Stimulated activated CD4-positive, alpha-beta T cell treated with anti-CD3 and anti-CD28 coated beads, Interleukin-15, amount 100 ng/mL, for 24 hours (primary cell): Measurements from ENCODE around the gene UBE2J2.

ENCODE experiments used
- DNase-seq: peaks from one replicate; pipeline ENCODE4 v3.0.0-alpha.2; 2020

The UBE2J2 gene

DNA sequence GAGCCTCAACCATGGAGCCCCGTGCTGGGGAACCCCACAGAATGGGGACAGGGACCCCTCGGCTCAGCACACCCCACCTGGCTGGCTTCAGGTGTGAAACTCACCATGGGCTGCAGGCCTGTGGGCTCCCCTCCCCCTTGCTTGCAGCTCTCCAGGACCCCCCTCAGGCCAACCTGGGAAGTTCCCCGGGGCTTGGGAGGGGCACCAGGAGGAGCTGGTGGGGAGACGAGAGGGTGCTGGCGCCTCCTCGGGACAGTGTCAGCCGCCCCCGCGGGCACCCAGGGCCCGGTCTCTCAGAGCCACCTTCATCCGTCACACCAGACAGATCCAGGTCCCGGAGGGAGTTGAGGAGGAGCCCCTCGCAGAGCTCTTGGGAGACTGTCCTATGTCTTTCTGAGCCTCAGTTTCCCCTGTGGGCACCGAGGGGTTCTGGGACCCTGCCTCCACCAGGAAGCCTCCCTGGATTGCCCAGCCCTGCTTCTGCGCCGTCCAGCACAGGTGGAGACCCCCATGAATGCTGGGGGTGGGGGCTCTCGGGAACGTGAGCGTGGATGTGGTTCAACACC lies 66.6 kb downstream of the UBE2J2 start:
- peak; percentile 49 for DNase-seq

DNA sequence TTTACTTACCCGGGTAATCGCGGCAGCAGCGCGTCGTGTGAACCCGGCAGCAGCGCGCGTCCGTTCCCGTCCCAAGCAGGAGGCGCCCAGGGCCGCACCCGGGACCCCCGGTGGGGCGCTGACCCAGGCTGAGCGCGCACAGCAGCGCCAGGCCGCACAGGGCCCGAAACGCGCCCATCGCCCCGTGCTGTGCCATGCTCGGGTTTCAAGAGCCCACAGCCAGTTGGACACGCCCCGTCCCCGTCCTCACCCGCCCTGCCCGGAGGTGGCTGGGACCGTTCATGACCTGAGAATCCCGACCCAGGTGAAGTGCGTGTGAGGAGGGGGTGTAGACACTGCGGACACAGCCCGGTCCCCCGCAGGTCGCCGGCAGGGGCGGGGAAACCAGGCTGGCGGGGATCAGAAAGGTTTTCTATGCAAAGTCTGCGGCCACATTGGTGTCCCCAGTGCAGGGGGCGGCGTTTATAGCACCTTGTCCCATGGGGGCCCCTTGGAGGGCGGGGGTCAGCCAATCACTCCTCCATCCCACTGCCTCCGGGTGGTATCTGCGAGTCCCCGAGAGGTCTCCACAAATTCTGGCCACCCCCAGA lies 67.2 kb downstream of the UBE2J2 start, which contains the start of gene TNFRSF18:
TNFRSF18 (minus strand) TSS at position 217 of the 590 bp plus-strand sequence; CDS start at position 196, 21 bp downstream.
- DNase-seq: peak; percentile 77

DNA sequence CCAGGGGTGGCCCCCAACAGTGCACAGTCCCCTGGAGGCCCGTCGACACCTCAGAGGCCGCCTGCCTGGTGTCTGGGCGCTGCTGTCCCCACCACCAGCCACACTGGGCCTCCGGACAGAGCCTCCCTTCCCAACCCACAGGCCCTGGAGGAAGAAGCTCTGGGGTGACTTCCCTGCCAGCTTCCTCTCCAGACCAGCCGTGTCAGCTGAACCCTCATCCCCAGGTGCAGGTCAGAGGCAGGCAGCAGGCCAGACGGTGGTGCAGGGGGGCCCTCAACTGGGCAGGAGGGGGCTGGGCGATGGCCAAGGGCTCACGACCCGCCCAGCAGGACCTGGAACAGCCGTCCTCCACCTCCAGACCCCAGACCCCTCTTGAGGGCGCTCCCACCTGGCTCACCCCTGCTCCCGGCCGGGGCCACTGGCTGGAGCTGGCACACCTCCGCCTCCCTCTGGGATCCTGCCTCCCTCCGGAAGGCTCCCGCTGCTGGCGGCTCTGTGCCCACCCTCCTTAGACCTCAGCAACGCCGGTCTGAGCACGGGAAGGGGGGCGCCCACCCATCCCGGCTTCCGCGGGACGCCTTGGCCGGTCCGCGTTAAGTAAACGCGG lies 67.8 kb downstream of the UBE2J2 start:
- no peak for DNase-seq

GRCh38 chr1:1204998-1205768 lies 68.5 kb downstream of the UBE2J2 start:
- DNase-seq: peak; percentile 7

DNA sequence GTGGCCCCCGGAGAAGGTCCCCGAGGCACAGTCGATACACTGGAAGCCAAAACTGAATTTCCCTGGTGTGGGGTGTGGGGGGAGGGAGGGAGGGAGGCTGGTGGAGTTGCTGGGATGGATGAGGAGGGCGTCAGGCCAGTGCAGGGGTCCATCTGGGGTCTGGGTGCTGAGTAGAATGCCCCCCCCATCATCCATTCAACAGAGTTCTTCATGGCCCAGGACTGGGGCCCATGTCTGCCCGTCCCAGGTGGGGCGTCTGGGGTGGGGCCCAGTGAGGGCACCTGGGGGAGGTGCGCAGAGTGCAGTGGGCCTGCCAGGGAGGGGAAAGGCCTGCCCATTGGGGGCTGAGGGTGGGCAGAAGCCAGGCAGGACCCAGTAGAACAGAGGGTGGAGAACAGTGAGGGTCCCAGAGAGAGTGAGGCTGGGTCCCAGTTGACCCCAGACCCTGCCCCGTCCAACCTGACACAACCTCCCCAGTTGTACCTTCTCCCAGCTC lies 69.2 kb downstream of the UBE2J2 start:
- no peak for DNase-seq
